Measurements from ENCODE around the gene LPGAT1.

Gene LPGAT1

DNA sequence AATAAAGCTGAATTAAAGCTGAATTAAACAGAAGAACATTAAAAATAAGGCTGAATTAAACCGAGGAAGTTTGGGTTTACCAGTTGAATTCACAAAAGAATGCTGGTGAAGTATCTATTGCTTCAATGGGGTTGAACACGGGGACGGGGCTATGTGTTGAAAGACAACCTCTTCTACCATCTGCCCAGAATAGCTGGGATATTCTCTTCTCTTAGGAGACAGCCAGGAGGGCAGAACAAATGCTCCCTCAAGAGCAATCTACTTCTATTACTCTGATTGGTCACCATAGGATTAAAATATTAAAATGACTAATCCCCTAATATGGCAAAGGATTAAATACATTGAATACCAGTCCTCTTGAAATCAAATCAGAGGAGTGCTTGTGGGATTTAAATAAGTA is 68.4 kb downstream of the LPGAT1 start:
- DNase-seq (ENCODE audit: extremely low read depth, low read depth), result no peak
- TF ChIP-seq, protein P1, sequence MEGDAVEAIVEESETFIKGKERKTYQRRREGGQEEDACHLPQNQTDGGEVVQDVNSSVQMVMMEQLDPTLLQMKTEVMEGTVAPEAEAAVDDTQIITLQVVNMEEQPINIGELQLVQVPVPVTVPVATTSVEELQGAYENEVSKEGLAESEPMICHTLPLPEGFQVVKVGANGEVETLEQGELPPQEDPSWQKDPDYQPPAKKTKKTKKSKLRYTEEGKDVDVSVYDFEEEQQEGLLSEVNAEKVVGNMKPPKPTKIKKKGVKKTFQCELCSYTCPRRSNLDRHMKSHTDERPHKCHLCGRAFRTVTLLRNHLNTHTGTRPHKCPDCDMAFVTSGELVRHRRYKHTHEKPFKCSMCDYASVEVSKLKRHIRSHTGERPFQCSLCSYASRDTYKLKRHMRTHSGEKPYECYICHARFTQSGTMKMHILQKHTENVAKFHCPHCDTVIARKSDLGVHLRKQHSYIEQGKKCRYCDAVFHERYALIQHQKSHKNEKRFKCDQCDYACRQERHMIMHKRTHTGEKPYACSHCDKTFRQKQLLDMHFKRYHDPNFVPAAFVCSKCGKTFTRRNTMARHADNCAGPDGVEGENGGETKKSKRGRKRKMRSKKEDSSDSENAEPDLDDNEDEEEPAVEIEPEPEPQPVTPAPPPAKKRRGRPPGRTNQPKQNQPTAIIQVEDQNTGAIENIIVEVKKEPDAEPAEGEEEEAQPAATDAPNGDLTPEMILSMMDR (IDR thresholded peaks at IDR 0.05; ENCODE audit: low read depth, low read length), result no peak

DNA sequence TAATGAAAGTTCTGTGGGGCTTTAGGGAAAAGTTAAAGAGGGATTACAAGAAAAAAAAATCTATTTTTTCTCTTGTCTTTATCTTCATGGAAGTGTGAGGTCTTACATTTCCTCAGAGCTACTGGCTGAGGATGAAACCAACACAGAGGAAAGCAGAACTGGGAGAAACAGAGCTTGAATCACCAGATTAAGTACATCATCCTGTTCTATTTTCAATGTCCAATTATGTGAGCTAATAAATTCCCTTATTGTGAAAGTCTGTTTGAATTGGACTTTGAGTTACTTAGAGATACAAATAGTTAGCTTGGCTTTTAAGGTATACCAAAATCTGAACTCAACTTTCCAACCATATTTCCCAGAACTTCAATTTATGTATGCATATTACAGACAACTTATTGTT is 69.2 kb downstream of the LPGAT1 start:
- TF ChIP-seq, protein P1 (IDR thresholded peaks at IDR 0.05; ENCODE audit: low read depth, low read length), result no peak
- DNase-seq (ENCODE audit: extremely low read depth, low read depth), result no peak

GRCh38 chr1:211756471-211757020 is 74.0 kb downstream of the LPGAT1 start:
- no peak for DNase-seq (ENCODE audit: extremely low read depth, low read depth)
- TF ChIP-seq, protein P1 (IDR thresholded peaks at IDR 0.05; ENCODE audit: low read depth, low read length), result no peak

- no peak for DNase-seq (ENCODE audit: extremely low read depth, low read depth)
- TF ChIP-seq, protein P1 (IDR thresholded peaks at IDR 0.05; ENCODE audit: low read depth, low read length), result no peak
Observed at GRCh38 chr1:211753649-211754251, 76.8 kb downstream of the LPGAT1 start.

DNA sequence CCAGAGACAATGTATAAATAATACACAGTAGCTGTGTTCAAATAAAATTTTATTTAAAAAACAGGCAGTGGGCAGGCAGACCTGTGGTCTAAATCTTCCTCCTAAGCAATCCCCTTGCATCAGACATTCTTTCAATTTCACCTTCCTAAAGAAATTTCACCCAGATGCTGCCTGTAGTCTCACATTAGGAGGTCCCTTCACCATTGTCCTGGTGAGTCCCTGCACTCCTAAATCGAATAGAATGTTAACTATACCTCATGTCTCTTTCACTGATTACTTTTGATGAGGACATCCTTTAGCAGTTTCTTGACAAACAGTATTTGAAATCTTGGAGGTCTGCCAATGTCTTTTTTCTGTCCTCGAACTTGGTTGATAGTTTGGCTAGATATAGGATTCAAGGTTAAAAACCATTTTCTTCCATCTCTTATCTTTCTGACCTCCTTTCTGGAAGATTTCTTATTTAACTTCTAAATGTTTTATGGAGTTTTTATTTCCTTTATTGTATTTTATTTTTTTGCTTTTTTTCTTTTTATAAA is 77.5 kb downstream of the LPGAT1 start:
- TF ChIP-seq, protein P1 (IDR thresholded peaks at IDR 0.05; ENCODE audit: low read depth, low read length), result no peak
- no peak for DNase-seq (ENCODE audit: extremely low read depth, low read depth)

GRCh38 chr1:211752317-211752716 is 78.2 kb downstream of the LPGAT1 start:
- TF ChIP-seq, protein P1 (IDR thresholded peaks at IDR 0.05; ENCODE audit: low read depth, low read length), result no peak
- DNase-seq (ENCODE audit: extremely low read depth, low read depth), result no peak

- TF ChIP-seq, protein P1 (IDR thresholded peaks at IDR 0.05; ENCODE audit: low read depth, low read length), result no peak
- DNase-seq (ENCODE audit: extremely low read depth, low read depth), result no peak
Observed at GRCh38 chr1:211751438-211751837, 79.1 kb downstream of the LPGAT1 start.

Data from AG09319 (cell line).